ENCODE results near the gene AP2B1. TPM values are rescaled to one million over a fixed set of nuclear protein-coding genes. Genes with fewer than 3 reads are reported as not detected.
A peak's percentile ranks its signal among the peaks of the same experiment; 100 is the strongest.

The AP2B1 gene
- total RNA-seq, 4 donors from 2014 or later: 35.6 to 217 (median 39.7) TPM

GRCh38 chr17:35566968-35567367, 20.2 kb upstream of the AP2B1 start:
- intact Hi-C loops (cut with DNase I; ENCODE audit: low total_unique reads): no loop called here
- 70 to 75% methylated on average over 11 of the region's 11 CpGs for WGBS, 2 donors
- DNase-seq (ENCODE audit: low spot score in 2 of 2): no peak
- H3K4me3 ChIP-seq (ENCODE audit: low read depth, poor library complexity, severe bottlenecking): peak overlapping the region; percentile 55
- TF ChIP-seq CTCF (IDR thresholded peaks at IDR 0.05): no peak
- no peak for TF ChIP-seq POLR2A (IDR thresholded peaks at IDR 0.05)

- peak overlapping the region; percentile 63 for H3K4me3 ChIP-seq (ENCODE audit: low read depth, poor library complexity, severe bottlenecking)
- no peak for DNase-seq (ENCODE audit: low spot score in 2 of 2)
- TF ChIP-seq CTCF (IDR thresholded peaks at IDR 0.05) (no peak), POLR2A (IDR thresholded peaks at IDR 0.05) (no peak)
- intact Hi-C loops (cut with DNase I; ENCODE audit: low total_unique reads): no loop called here
- 20 to 23% methylated on average over 15 of the region's 15 CpGs for WGBS, 2 donors
Observed at GRCh38 chr17:35568561-35568960, 18.6 kb upstream of the AP2B1 start.

GRCh38 chr17:35569405-35569804, 17.7 kb upstream of the AP2B1 start:
- DNase-seq (ENCODE audit: low spot score in 2 of 2): no peak
- TF ChIP-seq POLR2A (IDR thresholded peaks at IDR 0.05): no peak
- no peak for TF ChIP-seq CTCF (IDR thresholded peaks at IDR 0.05)
- intact Hi-C loops (cut with DNase I; ENCODE audit: low total_unique reads): no loop called here
- H3K4me3 ChIP-seq (ENCODE audit: low read depth, poor library complexity, severe bottlenecking): no peak overlapping the region
- 72 to 77% methylated on average over 2 of the region's 2 CpGs for WGBS, 2 donors

GRCh38 chr17:35575759-35576158, 11.4 kb upstream of the AP2B1 start:
- no peak for TF ChIP-seq CTCF (IDR thresholded peaks at IDR 0.05)
- no peak for TF ChIP-seq POLR2A (IDR thresholded peaks at IDR 0.05)
- WGBS, 2 donors: 77 to 79% methylated on average over 3 of the region's 3 CpGs
- intact Hi-C loops (cut with DNase I; ENCODE audit: low total_unique reads): no loop called here
- no peak overlapping the region for H3K4me3 ChIP-seq (ENCODE audit: low read depth, poor library complexity, severe bottlenecking)
- no peak for DNase-seq (ENCODE audit: low spot score in 2 of 2)

- intact Hi-C loops (cut with DNase I; ENCODE audit: low total_unique reads): no loop called here
- WGBS, 2 donors: 1 to 3% methylated on average over 8 of the region's 8 CpGs
- H3K4me3 ChIP-seq (ENCODE audit: low read depth, poor library complexity, severe bottlenecking): peak overlapping the region; percentile 67
- TF ChIP-seq POLR2A (IDR thresholded peaks at IDR 0.05) (no peak), CTCF (IDR thresholded peaks at IDR 0.05) (no peak)
- DNase-seq (ENCODE audit: low spot score in 2 of 2): no peak
Observed at GRCh38 chr17:35577830-35578196, 9.3 kb upstream of the AP2B1 start.

- TF ChIP-seq CTCF (IDR thresholded peaks at IDR 0.05) (no peak), POLR2A (IDR thresholded peaks at IDR 0.05) (peak in 1 of 2 donors; percentile 81)
- H3K4me3 ChIP-seq (ENCODE audit: low read depth, poor library complexity, severe bottlenecking): peak within 1 kb of the TSS; percentile 67
- intact Hi-C loops (cut with DNase I; ENCODE audit: low total_unique reads): no loop called here
- DNase-seq (ENCODE audit: low spot score in 2 of 2): peak; percentile 90 to 97
- 0% methylated on average over 41 to 45 of the region's 45 CpGs for WGBS, 2 donors
Observed at GRCh38 chr17:35578197-35578928, 8.8 kb upstream of the AP2B1 start, which contains the start of gene PEX12. PEX12 (minus strand) TSS chr17:35578571; CDS start chr17:35578021, 550 bp downstream.

Data from lower leg skin (tissue), 4 donors.